Nephron progenitor cell (in vitro differentiated cells): Measurements from ENCODE around the gene SLC2A14.
"Not testable (repeated sequence)": the region's sequence is repeated elsewhere in the genome, so short reads cannot be mapped to it uniquely, and the experiment has no call there.

ENCODE experiments used
- DNase-seq: peaks from one replicate; pipeline ENCODE4 v3.0.0; 2021
- H3K27ac Mint-ChIP-seq: 2 replicates; pipeline ENCODE4 v1.8.0; 2021; ENCODE audit warnings: mild to moderate bottlenecking, moderate library complexity, mixed read lengths
- H3K27me3 Mint-ChIP-seq: 2 replicates; pipeline ENCODE4 v1.8.0; 2021; ENCODE audit warnings: mild to moderate bottlenecking, low read depth, mixed read lengths; ENCODE audit not compliant: poor library complexity
- H3K36me3 Mint-ChIP-seq: 2 replicates; pipeline ENCODE4 v1.8.0; 2021; ENCODE audit warnings: low read depth, mixed read lengths
- H3K4me1 Mint-ChIP-seq: 2 replicates; pipeline ENCODE4 v1.8.0; 2021; ENCODE audit warnings: mixed read lengths
- H3K4me3 Mint-ChIP-seq: 2 replicates; pipeline ENCODE4 v1.8.0; 2021; ENCODE audit warnings: mild to moderate bottlenecking, moderate library complexity, mixed read lengths
- H3K9me3 Mint-ChIP-seq: 2 replicates; pipeline ENCODE4 v1.8.0; 2021; ENCODE audit warnings: mild to moderate bottlenecking, moderate library complexity, mixed read lengths
- CTCF ChIP-seq: fragments of 200-600 bp; sonication (generic); IDR thresholded peaks from 2 replicates; pipeline ENCODE4 v1.5.0; 2021; ENCODE audit warnings: antibody characterized with exemption

The SLC2A14 gene

DNA sequence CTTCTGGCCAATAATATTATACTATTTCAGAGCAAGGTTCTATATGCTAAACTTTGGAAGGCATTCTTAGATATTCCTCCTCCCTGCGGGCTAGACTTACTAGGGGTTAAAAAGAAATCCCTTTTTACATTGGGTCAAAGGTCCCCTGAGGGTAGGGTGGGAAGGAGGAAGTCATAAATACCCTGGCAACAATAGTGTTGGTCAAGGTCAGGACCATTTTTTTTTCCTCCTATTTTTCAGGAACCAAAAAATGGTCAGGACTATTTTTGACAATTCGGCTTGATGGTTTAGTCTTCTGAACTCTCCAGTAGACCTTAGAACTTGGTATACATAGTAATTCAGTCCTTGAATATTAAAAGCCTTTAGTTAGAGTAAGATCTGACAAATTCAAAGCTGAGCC lies 88.0 kb downstream of the SLC2A14 start:
- H3K27me3 Mint-ChIP-seq: peaks cover 39% of the 10 kb centered on the region
- no peak overlapping the region for H3K27ac Mint-ChIP-seq

DNA sequence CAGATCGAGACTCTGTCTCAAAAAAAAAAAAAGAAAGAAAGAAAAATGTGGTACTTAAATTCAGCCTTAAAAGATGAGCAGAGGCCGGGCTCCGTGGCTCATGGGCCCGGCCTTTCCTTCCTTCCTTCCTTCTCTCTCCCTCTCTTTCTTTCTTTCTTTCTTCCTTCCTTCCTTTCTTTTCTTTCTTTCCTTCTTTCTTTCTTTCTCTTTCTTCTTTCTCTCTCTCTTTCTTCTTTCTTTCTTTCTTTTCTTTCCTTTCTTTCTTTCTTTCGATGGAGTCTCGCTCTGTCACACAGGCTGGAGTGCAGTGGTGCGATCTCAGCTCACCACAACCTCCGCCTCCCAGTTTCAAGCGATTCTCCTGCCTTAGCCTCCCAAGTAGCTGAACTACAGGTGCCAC lies 89.3 kb downstream of the SLC2A14 start:
- H3K9me3 Mint-ChIP-seq, H3K36me3 Mint-ChIP-seq, H3K4me3 Mint-ChIP-seq, H3K27ac Mint-ChIP-seq, DNase-seq: not testable (repeated sequence)
- peaks cover 28% of the 10 kb centered on the region for H3K4me1 Mint-ChIP-seq
- H3K27me3 Mint-ChIP-seq: peaks cover 26% of the 10 kb centered on the region

More for the DNA sequence above, 88.0 kb downstream of the SLC2A14 start:
- Mint-ChIP-seq H3K4me3 (no peak overlapping the region), H3K36me3 (no peaks in the 10 kb centered on the region), H3K4me1 (peaks cover 29% of the 10 kb centered on the region), H3K9me3 (no peaks in the 10 kb centered on the region)
- TF ChIP-seq CTCF: no peak
- no peak for DNase-seq

DNA sequence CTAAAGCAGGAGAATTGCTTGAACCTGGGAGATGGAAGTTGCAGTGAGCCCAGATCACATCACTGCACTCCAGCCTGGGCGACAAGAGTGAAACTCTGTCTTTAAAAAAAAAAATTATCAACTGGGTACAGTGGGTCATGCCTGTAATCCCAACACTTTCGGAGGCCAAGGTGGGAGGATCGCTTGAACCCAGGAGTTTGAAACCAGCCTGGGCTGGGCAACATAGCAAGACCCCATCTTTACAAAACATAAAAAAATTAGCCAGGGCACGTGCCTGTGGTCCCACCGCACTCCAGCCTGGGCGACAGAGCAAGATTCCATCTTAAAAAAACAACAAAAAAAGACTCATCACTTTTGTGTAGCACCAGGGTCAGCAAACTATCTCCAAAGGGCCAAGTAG lies 90.7 kb downstream of the SLC2A14 start:
- no peak overlapping the region for H3K27ac Mint-ChIP-seq
- no peak for TF ChIP-seq CTCF
- DNase-seq: no peak
- no peaks in the 10 kb centered on the region for H3K9me3 Mint-ChIP-seq
- no peaks in the 10 kb centered on the region for H3K36me3 Mint-ChIP-seq
- peaks cover 18% of the 10 kb centered on the region for H3K4me1 Mint-ChIP-seq
- H3K27me3 Mint-ChIP-seq: peaks cover 12% of the 10 kb centered on the region
- no peak overlapping the region for H3K4me3 Mint-ChIP-seq

DNA sequence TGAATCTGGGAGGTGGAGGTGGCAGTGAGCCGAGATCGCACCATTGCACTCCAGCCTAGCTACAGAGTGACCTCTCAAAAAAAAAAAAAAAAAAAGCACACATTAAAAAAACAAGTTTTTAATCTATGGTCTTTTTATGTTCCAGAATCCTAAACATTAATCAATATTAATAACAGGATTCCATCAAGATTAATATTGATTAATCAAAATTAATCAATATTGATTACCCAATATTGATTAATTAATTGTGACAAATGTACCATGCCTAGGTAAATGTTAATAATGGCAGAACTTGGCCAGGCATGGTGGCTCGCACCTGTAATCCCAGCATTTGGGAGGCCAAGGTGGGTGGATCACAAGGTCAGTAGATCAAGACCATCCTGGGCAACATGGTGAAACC lies 91.4 kb downstream of the SLC2A14 start:
- H3K36me3 Mint-ChIP-seq: no peaks in the 10 kb centered on the region
- H3K4me3 Mint-ChIP-seq: no peak overlapping the region
- no peak for TF ChIP-seq CTCF

DNA sequence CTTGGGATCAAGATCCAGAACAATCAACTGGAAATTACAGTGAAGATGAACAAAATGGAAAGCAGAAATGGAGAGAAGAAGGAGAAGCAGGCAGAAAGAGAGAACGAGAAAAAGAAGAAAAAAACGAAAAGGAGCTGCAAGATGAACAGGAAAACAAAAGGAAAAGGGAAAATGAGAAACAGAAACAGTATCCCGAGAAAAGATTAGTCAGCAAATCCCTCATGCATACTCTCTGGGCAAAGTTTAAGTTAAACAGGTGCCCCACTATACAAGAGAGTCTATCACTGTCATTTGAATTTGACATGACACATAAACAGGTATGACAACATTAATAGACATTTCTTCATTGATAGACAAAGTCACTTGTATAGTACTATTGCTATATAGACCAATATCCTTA lies 102.7 kb downstream of the SLC2A14 start:
- no peak for TF ChIP-seq CTCF

More for the DNA sequence above, 91.4 kb downstream of the SLC2A14 start:
- H3K27ac Mint-ChIP-seq: no peak overlapping the region
- no peak for DNase-seq
- H3K27me3 Mint-ChIP-seq: peaks cover 6% of the 10 kb centered on the region
- H3K4me1 Mint-ChIP-seq: peaks cover 18% of the 10 kb centered on the region
- no peaks in the 10 kb centered on the region for H3K9me3 Mint-ChIP-seq

More for the DNA sequence above, 102.7 kb downstream of the SLC2A14 start:
- Mint-ChIP-seq H3K27ac (no peak overlapping the region), H3K27me3 (peaks cover 7% of the 10 kb centered on the region), H3K4me1 (peaks cover 5% of the 10 kb centered on the region), H3K36me3 (no peaks in the 10 kb centered on the region), H3K9me3 (no peaks in the 10 kb centered on the region), H3K4me3 (no peak overlapping the region)
- DNase-seq: no peak
